ENCODE results near the gene HERC2.

Gene HERC2

DNA sequence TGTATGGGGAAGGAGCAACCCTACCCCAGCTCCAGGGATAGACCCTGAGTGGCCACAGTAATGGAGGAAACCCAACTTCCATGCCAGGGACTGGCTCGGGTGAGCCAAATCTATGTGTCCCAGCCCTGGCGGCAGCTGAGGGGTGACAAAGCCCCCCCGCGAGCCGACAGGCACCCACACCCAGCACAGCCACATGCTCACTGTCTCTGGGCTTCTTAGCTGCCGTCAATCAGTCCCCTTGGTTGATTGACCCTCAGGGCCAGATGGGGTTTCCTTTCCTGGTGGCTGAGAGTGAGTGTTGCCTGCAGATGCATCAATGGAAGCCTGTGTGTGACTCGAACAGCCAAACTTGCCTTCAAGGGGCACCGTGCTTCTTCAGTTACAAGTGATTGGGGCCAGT, 220.8 kb downstream of the HERC2 start:
- no peak for DNase-seq (ENCODE audit: low spot score)
- no peak for FAIRE-seq

DNA sequence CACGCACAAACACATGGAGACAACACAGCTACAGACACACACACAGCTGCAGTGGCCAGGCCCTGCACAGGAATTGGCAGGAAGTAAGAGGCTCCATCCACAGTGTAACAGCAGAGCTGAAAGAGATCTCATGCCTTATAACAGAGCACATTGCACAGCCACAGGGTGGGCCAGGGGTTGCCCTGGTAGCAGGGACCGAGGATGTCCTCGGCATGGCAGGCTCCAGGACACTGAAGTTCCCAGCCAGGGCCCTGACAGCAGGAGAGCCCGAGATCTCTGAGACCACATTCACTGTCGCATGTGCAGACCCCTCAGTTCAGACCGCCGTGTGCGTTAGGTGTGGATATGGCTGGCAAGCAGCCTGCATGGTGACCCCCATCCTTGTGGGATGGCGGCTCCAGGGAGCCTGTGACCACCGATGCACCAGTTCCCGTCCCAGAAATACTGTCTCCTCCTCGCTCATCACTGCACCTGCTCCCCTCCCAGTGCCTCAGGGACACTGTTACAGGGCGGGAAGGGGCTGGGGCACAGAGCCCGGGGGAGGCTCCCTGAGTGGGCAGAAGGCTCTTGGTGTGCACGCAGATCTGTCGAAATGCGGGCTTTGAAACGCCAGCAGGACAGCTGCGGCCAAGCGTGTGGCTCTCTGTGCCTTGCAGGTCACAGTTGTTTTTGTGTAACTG, 221.3 kb downstream of the HERC2 start:
- FAIRE-seq, result no peak

DNA sequence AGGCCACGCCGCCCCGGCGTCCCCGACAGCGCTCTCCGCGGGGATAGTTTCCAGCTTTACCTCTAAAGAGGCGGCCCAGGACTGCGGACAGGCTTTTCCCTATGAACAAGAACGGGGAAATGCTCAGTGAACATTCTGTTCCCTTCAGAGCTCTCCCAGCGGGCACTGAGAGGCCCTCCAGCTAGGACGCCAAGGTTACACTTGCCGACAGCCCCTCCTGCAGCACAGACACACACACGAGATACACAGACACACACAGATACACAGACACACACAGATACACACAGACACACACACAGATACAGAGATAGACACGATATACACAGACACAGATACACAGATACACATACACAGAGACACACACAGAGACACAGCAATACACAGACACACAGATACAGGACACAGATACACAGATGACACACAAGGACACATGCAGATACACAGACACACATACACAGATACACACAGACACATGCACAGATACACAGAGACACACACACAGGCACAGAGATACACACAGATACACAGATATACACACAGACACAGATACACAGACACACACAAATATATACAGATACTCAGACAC, 222.3 kb downstream of the HERC2 start:
- no peak for FAIRE-seq
- DNase-seq (ENCODE audit: low spot score), result no peak

More for the DNA sequence above, 221.3 kb downstream of the HERC2 start:
- no peak for DNase-seq (ENCODE audit: low spot score)

DNA sequence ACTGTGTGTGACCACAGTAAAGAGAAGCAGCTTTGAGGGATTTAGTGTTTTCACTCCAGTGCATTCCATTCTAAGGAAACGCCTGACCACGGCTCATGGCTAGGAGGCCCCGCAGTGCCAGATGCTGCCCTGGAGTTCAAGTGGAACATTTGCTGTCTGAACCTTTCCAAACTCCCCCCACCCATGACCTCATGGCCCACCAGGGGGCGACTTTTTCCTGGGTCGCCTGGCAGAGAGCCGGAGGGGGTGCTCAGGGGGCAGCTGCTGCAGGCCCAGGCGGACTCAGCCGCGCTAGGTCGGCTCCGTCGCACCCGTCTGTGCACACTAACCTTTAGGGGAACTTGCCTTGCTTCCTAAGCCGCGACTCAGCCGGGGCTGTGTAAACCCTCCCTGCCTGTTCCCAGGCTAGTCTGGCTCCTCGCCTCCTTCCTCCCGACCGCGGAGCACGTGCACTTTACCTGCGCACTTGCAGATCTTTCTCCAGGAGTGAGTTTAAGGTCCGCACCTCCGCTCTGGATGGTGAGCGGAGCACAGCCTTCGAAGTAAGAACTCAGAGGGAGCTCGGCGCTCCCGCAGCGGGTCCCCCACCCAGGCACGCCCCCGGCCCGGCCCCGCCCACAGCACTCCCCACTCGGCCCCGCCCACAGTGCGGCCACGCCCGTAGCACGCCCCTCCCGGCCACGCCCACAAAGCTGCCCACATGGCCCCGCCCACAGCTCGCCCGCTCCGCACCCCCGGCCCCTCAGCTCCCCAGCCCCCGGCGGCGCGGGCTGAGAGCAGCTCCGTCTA, 223.0 kb downstream of the HERC2 start, which contains the start of gene OCA2:
TSS of gene OCA2 (minus strand) at position 550 of the 789 bp plus-strand sequence. CDS start 17,441 bp downstream, outside the sequence.
- FAIRE-seq (no peak), DNase-seq (ENCODE audit: low spot score) (no peak)

DNA sequence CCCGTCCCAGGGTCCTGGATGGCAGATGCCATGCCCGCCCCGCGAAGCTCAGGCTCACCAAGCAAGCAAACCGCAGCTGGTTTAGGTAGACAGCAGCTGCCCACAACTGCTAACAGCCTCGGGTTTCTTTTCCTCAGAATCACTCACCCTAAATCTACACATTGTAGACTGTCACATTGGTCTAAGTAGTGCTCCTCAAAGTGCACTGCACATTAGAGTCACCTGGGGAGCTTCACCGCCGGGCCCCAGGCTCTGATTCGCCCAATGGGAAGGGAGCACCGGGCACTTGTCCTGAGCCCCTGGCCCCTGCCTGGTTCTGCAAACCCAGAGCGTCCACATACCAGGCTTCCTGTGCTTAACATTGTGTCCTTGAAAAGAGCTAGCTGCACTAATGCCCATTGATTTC, 223.6 kb downstream of the HERC2 start:
- no peak for FAIRE-seq
- DNase-seq (ENCODE audit: low spot score), result no peak

DNA sequence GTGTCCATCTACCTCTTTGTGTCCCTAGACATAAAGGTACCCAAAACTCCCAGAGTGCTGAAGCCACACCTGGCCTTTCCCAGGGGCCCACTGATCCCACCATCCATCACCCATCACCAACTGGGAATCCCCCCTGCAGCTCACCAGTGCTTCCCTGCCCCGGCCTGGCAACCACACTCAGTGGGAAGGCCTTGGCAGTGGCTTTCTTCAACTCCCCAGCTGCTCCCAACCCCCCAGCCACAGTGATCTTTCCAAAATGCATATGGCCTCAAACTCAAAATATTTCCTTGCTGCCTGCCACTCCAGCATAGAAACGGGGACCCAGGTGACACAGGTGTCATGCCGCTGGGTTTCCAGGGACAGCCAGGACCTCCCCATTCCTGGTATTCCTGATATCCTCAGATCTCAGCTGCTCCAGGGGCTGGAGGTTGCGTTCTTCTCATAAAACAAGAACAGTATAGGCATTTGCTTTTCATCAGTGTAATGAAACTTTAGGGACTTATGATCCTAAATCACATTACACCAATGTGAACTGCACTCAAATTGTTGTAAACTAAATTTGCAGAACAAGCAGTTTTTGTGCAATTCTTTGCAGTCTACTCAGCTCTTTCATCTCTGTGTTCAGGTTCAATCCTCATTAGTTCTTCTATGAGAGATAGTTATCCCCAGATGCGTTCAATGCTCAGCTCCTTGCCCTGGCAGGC, 224.2 kb downstream of the HERC2 start:
- DNase-seq (ENCODE audit: low spot score), result no peak
- FAIRE-seq, result no peak

DNA sequence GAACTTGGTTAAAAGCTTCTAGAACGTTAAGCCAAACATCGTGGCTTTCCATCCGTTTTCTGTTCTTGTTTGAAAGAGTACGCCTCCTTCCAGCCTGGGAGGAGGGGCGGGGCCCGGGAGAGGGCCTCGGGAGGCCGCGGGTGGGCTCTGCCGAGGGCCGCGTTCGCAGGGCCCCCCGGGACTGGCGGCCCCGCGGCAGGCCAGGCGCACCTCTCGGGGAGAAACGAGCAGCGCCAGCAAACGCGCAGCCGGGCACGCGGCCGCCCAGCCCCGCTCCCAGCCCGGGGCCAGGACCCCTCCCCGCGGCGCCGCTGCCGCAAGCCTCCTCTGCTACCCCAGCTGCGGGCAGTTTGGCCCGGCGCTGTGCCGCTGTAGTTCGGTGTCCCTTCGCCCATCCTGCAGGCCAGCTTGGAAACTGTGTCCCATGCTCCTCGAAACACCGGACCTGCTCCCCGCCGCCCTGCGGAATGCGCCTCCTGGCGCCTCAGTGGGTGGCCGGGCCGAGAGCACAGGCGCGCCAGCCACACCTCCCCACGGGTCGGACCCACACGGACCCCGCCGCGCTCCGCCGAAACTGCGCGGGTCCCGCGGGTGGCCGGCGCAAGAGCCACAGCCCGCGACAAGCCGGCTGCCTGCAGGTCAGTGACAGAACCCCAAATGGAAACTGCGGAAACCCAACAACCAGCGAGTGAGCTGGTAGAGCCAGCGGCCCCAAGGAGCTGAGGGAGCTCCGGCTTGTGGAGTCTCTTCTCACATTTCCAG, 225.1 kb downstream of the HERC2 start:
- FAIRE-seq, result no peak
- DNase-seq (ENCODE audit: low spot score), result no peak

DNA sequence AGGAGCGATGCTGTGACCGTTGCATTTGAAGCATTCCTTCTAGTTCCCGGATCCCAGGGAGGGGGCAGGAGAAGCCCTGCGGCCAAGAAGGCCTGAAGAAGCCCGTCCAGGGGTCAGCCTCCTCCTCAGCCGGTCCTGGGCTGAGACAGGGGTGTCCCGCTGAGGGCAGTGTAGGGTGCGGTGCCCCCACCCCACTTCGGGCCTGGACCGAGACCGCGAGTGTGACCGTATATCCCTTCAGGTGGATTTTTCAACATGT, 225.6 kb downstream of the HERC2 start:
- DNase-seq (ENCODE audit: low spot score) (no peak), FAIRE-seq (no peak)

DNA sequence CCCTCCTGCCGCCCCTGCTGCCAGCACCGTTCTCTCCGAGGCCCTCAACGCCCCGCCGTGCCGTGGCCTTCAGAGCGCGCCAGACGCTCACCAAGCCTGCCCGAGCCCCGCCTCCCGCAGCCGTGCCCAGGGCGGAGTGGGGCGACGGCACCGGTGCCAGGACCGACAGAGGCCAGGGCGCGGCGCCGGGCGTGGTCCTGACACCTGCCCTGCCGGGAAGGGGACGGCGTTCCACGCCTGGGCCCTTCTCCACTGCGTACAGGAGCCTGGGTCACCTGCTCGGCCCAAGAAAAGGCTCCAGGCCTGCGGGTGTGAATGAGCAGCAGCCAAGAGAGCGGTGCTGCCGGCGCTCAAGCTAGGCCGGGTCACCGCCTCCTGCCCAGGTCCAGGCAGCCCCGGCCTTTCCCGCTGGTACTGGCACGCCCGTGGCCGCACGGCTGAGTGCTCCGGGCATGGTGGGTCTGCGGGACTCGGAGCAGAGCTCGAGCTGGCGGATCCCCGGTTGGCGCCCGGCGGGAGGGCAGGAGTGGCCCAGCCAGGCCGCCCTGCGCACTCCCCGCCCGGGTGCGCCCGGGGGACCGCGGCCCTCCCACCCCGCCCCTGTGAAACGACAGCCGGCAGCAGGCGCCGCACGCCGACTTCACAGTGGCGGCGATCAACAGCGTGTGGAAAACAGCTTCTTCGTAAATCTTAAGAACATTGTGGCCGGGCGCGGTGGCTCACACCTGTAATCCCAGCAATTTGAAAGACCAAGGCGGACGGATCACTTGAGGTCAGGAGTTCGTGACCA, 227.1 kb downstream of the HERC2 start:
- no peak for FAIRE-seq
- DNase-seq (ENCODE audit: low spot score), result no peak

DNA sequence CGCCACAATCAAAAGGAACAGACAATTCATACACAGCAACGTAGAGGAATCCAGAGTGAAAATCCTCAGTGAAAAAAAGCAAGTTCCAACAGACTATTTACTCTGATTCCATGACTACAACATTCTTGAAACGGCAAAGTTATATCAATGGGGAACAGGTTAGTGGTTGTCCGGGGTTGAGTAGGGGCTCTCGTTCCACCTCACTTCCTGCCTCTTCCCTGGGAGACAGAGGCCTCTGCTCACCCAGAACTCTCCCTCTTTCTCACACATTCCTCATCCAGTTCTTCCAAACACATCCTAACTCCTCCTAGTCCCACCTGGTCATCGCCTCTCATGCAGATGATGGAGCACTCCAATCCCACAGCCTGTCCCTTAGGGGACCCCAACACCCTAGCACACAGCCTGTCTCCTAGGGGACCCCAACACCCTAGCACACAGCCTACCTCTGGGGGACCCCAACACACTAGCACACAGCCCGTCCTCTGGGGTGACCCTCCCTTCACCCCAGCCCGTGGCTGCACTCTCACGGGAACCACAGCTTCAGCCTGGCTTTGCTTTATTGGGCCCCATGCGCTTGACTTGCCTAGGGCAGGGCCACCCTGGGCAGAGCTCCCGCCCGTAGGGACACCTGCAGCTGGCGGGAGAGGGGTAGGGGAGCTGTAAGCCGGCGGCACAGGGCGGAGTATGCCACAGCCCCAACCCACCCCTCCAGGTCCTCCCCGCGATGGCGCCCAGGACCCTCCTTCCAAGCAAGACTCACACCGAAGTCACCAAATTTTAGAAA, 228.0 kb downstream of the HERC2 start:
- FAIRE-seq (no peak), DNase-seq (ENCODE audit: low spot score) (no peak)

DNA sequence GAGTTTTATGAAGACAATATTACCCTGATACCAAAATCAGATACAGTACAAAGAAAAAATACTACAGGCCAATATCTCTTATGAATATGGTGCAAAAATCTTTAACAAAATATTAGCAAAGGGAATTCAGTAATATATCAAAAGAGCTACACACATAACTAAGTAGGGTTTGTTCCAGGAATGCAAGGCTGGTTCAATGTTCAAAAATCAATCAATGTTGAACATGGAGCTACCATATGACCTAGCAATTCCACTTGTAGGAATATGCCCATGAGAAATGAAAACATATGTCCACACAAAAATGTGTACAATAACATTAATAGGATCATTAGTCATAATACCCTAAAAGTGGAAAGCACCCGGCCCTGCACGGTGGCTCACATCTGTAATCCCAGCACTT, 230.7 kb downstream of the HERC2 start:
- DNase-seq (ENCODE audit: low spot score), result no peak
- FAIRE-seq, result no peak

DNA sequence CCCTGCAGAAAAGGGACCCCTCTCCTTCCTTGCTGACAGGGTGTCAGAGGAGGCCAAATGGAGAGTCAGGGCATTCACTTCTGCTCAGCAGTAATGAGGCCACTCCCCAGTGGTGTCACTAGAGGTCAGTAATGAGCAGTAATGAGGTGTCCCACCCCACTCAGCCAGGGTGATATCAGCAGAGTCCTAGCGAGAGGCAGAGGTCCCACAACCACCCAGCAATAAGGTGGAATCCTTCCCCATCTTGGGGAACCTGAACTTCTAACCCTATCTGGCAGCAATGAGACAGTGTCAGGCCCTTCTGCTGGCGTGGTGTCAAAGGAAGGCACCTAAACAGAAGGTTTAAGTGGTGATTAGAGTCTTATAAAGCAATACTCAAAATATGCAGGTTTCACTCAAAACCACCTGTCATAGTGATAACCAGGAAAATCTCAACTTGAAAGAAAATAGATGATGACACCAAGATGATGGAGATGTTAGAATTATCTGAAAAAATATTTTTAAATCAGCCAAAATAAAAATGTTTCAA, 235.7 kb downstream of the HERC2 start:
- DNase-seq (ENCODE audit: low spot score), result peak; percentile 19
- no peak for FAIRE-seq

DNA sequence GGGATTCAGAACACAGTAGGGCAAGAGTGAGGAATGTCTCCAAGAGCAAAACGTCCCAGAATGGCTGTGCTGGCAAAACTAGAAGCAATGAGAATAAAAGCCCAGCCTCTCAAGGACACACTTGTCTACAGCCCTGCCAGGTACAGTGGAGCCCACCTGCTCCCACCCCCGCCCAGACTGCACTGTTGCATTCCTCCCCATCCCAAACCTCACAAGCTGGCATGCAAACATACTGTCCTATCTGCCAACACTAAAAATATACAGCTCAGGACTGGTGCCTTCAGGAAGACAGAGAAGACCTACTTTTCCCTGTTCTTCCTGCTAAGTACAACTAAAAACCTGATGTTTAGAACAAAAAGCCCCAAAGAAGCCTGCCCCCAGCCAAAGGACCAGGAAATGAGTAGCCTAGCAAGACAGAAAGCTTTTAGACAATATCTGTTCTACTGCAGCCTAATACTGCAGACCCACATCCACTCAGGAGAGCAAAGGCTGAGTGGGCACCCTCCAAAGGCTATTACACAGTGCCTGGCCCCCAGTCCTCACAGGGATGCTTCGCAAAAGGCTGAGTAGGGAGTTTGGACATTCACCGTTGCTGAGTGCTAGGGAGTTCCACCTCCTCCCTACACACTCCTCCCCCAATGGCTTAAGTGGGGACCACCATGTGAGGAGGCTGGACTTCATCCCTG, 236.3 kb downstream of the HERC2 start:
- FAIRE-seq, result no peak
- no peak for DNase-seq (ENCODE audit: low spot score)

DNA sequence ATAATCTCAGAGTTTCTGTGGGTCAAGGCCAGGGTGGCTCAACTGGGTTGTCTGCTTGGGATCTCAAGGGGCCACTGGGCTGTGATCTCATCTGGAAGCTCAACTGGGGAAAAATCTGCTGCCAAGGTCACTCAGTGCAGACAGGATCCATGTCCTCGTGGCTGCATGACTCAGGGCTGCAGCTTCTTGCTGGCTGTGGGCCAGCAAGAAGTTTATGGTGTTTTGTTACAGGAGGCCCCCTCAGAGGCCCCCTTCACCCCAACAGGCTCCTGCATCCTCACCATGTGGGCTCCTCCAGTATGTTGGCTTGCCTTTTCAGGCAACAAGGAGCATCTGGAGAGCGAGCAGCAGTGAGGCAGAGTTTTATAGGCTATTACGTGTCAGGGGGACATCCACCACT, 237.4 kb downstream of the HERC2 start:
- FAIRE-seq, result no peak

DNA sequence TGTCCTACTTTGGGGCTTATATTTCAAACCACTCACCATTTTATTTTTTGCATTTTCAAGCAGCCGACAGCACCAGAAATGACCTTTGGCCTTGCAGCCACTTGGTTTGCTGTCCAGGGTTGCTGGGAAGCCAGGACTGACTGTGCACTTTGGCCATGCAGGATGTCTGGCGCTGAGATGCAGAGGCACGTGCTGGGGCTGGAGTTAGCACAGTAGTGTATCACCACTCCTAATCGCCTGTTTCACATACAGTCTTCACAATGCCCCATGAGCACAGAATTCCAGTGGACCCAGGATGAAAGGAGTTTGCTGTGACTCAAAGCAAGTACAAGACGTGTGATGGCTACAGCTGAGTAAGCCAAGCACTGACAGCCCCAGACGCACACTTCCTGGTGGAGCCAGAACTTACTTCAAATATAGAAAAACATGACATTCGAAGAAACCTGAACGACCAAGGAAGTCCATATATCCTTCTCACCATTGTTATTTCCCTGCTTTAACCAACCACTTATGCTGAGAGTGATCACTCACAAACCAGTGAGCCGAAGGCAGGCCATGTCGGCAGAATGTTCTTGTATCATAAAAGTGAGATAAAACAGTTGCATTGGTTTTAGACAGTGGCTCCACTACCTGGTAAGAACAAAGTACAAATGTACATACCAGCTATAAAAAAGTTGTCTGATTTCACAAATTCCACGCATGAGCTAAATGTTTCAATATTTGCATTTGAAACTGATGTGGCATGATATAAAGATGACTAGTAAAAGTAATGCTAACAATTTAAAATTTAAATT, 238.9 kb downstream of the HERC2 start:
- FAIRE-seq (no peak), DNase-seq (ENCODE audit: low spot score) (no peak)

More for the DNA sequence above, 237.4 kb downstream of the HERC2 start:
- no peak for DNase-seq (ENCODE audit: low spot score)

DNA sequence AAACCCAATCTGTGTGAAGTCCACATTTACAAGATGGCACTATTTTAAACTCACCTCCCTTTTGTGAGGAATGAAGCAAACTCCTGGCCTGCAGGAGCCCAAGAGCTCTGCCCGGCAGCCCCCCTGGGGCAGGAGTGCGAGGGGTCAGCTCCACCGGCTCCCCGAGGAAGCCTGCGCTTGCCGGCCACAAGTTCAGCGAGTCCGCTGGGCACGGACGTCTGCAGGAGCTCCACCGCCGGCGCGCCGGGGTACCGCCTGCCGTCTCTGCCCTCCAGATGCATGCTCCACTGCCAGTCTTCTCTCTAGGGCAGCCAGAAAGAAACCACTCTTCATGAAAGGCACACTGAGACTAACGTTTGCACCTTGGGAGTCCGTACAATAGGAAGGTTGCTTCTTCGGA, 240.4 kb downstream of the HERC2 start:
- DNase-seq (ENCODE audit: low spot score), result no peak
- no peak for FAIRE-seq

DNA sequence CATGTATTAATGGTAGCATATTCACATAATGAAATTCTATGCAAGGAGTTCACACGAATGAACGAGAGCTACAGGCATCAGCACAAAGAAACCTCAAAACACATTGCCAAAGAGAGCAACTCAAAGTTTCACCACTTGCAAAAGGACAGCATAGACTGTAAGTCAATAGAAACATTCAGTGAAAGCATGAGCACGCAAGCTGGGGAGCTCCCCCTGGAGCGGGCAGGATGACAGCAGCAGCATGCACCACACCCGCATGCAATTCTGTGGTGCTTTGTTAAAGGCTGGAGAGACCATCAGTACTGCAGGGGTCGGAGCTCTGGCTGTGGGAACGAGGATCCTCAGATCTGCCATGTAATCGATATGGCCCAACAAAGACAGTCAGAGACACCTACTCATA, 241.6 kb downstream of the HERC2 start:
- FAIRE-seq (no peak), DNase-seq (ENCODE audit: low spot score) (no peak)

DNA sequence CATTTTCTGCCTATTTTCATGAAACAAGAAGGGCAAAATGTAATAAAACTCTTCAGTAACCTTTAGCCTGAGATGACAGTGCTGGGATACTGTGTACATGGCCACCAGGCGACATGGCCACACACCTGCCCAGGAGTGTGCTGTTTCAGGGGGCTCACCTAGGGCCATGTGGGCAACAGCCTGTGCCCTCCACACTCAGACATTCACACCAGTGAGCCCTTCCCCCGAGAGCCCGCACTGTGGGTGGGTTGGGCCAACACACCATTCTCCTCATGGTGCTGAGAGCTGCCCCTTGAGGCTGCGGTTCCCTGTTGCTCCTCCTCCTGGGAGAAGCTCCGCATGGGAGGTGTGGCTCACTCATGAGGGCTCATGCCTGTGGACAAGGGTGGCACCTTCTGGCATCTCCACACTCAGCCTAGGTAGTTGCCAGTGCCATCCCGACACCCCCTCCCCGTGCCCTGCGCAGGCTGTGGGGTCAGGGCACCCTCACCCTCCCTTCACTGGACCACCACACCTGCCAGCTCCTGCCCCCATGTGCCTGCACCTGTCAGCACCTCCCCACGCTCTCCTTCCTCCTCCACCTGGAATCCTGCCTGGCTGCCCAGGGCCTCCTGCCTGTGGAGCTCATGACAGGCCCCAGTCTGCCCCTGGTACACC, 242.5 kb downstream of the HERC2 start:
- no peak for FAIRE-seq
- DNase-seq (ENCODE audit: low spot score), result no peak

All from RCC 7860 (cell line).